Measurements from ENCODE around the gene CHRNA4. TPM values are rescaled to one million over a fixed set of nuclear protein-coding genes. Genes with fewer than 3 reads are reported as not detected.

The CHRNA4 gene
- total and polyA plus RNA-seq, 9 donors: 0.06 to 2.9 (median 0.43) TPM; not detected in 2

- Histone ChIP-seq H3K27me3 (no peaks in the 10 kb centered on the region), H3K36me3 (no peaks in the 10 kb centered on the region), H3K4me1 (ENCODE audit: insufficient read depth) (no peaks in the 10 kb centered on the region), H3K4me3 (no peak overlapping the region), H3K27ac (no peak overlapping the region), H3K9me3 (no peaks in the 10 kb centered on the region)
- TF ChIP-seq POLR2A (IDR thresholded peaks at IDR 0.05): no peak
- TF ChIP-seq CTCF (IDR thresholded peaks at IDR 0.05): no peak
- no peak for TF ChIP-seq EP300 (IDR thresholded peaks at IDR 0.05)
- 80 to 86% (median 81%) methylated on average over 42 of the region's 42 CpGs for WGBS, 3 donors
- DNase-seq: no peak
- intact Hi-C loops (cut with DNase I): no loop called here
Measured at GRCh38 chr20:63359164-63359934, 1.8 kb downstream of the CHRNA4 start.

- Histone ChIP-seq H3K9me3 (no peaks in the 10 kb centered on the region), H3K27me3 (no peaks in the 10 kb centered on the region), H3K4me1 (ENCODE audit: insufficient read depth) (no peaks in the 10 kb centered on the region), H3K27ac (no peak overlapping the region), H3K4me3 (no peak overlapping the region), H3K36me3 (no peaks in the 10 kb centered on the region)
- no peak for DNase-seq
- no peak for TF ChIP-seq CTCF (IDR thresholded peaks at IDR 0.05)
- TF ChIP-seq POLR2A (IDR thresholded peaks at IDR 0.05): no peak
- TF ChIP-seq EP300 (IDR thresholded peaks at IDR 0.05): no peak
- intact Hi-C loops (cut with DNase I): no loop called here
- 75 to 79% (median 76%) methylated on average over 23 to 26 of the region's 26 CpGs for WGBS, 3 donors
Measured at GRCh38 chr20:63357921-63358905, 2.9 kb downstream of the CHRNA4 start.

- TF ChIP-seq CTCF (IDR thresholded peaks at IDR 0.05): no peak
- TF ChIP-seq EP300 (IDR thresholded peaks at IDR 0.05): no peak
- no peak for TF ChIP-seq POLR2A (IDR thresholded peaks at IDR 0.05)
- Histone ChIP-seq H3K36me3 (no peaks in the 10 kb centered on the region), H3K4me3 (no peak overlapping the region), H3K9me3 (no peaks in the 10 kb centered on the region), H3K27me3 (no peaks in the 10 kb centered on the region), H3K27ac (no peak overlapping the region), H3K4me1 (ENCODE audit: insufficient read depth) (no peaks in the 10 kb centered on the region)
- DNase-seq: no peak
- WGBS, 3 donors: 77 to 81% (median 77%) methylated on average over 30 of the region's 30 CpGs
- intact Hi-C loops (cut with DNase I): no loop called here
Measured at GRCh38 chr20:63356931-63357879, 3.9 kb downstream of the CHRNA4 start.

- no peak for DNase-seq
- Histone ChIP-seq H3K27ac (no peak overlapping the region), H3K4me3 (no peak overlapping the region), H3K36me3 (no peaks in the 10 kb centered on the region), H3K9me3 (no peaks in the 10 kb centered on the region), H3K4me1 (ENCODE audit: insufficient read depth) (no peaks in the 10 kb centered on the region), H3K27me3 (no peaks in the 10 kb centered on the region)
- WGBS, 3 donors: 85 to 93% (median 93%) methylated on average over 8 of the region's 8 CpGs
- TF ChIP-seq POLR2A (IDR thresholded peaks at IDR 0.05): no peak
- TF ChIP-seq CTCF (IDR thresholded peaks at IDR 0.05): no peak
- no peak for TF ChIP-seq EP300 (IDR thresholded peaks at IDR 0.05)
- intact Hi-C loops (cut with DNase I): no loop called here
Measured at GRCh38 chr20:63356511-63356910, 4.6 kb downstream of the CHRNA4 start.
